Loucy (cell line): ENCODE data around the gene SMTN.

Experiments
- H2AFZ ChIP-seq: fragments of 200-600 bp; sonication (generic); 2 replicates; pipeline ENCODE4 v1.6.0; 2016; ENCODE audit warnings: antibody characterized with exemption, mild to moderate bottlenecking, low read length, moderate library complexity
- H3F3A ChIP-seq: fragments of 200-600 bp; 2 replicates; pipeline ENCODE4 v1.6.0; 2016; ENCODE audit warnings: antibody characterized with exemption, low read depth, mild to moderate bottlenecking
- H3K27me3 ChIP-seq: fragments of 200-600 bp; sonication (generic); 2 replicates; pipeline ENCODE4 v1.6.1; 2014; ENCODE audit warnings: low read length, mild to moderate bottlenecking; ENCODE audit not compliant: insufficient read depth, poor library complexity, severe bottlenecking
- H3K36me3 ChIP-seq: fragments of 200-600 bp; sonication (generic); 2 replicates; pipeline ENCODE4 v1.6.1; 2016; ENCODE audit warnings: low read length; ENCODE audit not compliant: insufficient read depth
- H3K4me1 ChIP-seq: fragments of 200-600 bp; sonication (generic); 2 replicates; pipeline ENCODE4 v1.5.1; 2014; ENCODE audit warnings: low read length, mild to moderate bottlenecking; ENCODE audit not compliant: insufficient read depth, poor library complexity, severe bottlenecking
- H3K4me2 ChIP-seq: fragments of 200-600 bp; sonication (generic); 2 replicates; pipeline ENCODE4 v1.6.0; 2014; ENCODE audit warnings: antibody characterized with exemption, low read length, low read depth, mild to moderate bottlenecking; ENCODE audit not compliant: poor library complexity, severe bottlenecking
- H3K4me3 ChIP-seq: fragments of 200-600 bp; sonication (generic); 2 replicates; pipeline ENCODE4 v1.5.1; 2014; ENCODE audit warnings: low read length, mild to moderate bottlenecking, mixed read lengths; ENCODE audit not compliant: poor library complexity, severe bottlenecking
- H3K79me2 ChIP-seq: fragments of 200-600 bp; sonication (generic); 2 replicates; pipeline ENCODE4 v1.6.1; 2014; ENCODE audit warnings: low read length; ENCODE audit not compliant: insufficient read depth
- H3K9ac ChIP-seq: fragments of 200-600 bp; sonication (generic); 2 replicates; pipeline ENCODE4 v1.6.0; 2014; ENCODE audit warnings: mild to moderate bottlenecking, low read depth, low read length, moderate library complexity; ENCODE audit not compliant: poor library complexity, severe bottlenecking
- H3K9me2 ChIP-seq: fragments of 200-600 bp; sonication (generic); replicated peaks from 2 replicates; pipeline ENCODE4 v1.6.1; 2016; ENCODE audit warnings: low read depth, low read length, mixed read lengths
- H3K9me3 ChIP-seq: fragments of 200-600 bp; sonication (generic); 2 replicates; pipeline ENCODE4 v1.6.1; 2014; ENCODE audit warnings: mild to moderate bottlenecking, antibody characterized with exemption, low read length, low read depth; ENCODE audit not compliant: insufficient read depth
- H4K20me1 ChIP-seq: fragments of 200-600 bp; sonication (generic); 2 replicates; pipeline ENCODE4 v1.6.0; 2014; ENCODE audit warnings: antibody characterized with exemption, low read length, mild to moderate bottlenecking; ENCODE audit not compliant: insufficient read depth, poor library complexity, severe bottlenecking
- EZH2phosphoT487 ChIP-seq: fragments of 200-600 bp; IDR thresholded peaks from 2 replicates; pipeline ENCODE4 v1.6.1; 2018; ENCODE audit warnings: antibody characterized with exemption, mild to moderate bottlenecking, moderate library complexity, borderline replicate concordance
- TF ChIP-seq, protein P1 (sequence below): fragments of 200-600 bp; sonication (generic); conservative IDR thresholded peaks from 2 replicates; pipeline ENCODE4 v1.5.1; 2014; ENCODE audit warnings: mild to moderate bottlenecking, antibody characterized with exemption, low read length

The SMTN gene

DNA sequence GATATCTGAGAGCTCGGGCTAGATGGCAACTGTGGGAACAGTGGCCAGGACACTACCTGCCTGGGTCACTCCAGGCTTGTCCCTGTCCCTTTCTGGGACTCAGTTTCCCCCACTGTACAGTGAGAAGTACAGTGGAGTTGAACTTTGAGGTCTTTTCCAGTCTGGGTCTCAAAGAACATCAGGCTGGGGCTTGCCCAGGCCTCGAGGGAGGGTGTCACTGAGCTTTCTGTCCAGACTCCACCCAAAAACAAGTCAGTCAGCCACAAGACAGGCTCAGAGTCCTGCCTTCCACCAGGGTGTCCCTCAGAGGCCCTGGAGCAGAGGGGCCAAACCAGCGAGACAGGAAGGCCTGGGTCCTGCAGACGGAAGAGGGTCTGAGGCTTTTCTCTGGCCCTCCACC is 61.2 kb downstream of the SMTN start:
- no peaks in the 10 kb centered on the region for H3K4me1 ChIP-seq
- no peak overlapping the region for H3K9ac ChIP-seq
- no peaks in the 10 kb centered on the region for H3K9me3 ChIP-seq
- H4K20me1 ChIP-seq: no peaks in the 10 kb centered on the region
- H3F3A ChIP-seq: no peaks in the 10 kb centered on the region
- no peaks in the 10 kb centered on the region for H3K9me2 ChIP-seq
- no peak overlapping the region for H3K4me3 ChIP-seq
- no peak overlapping the region for H3K4me2 ChIP-seq
- H3K27me3 ChIP-seq: no peaks in the 10 kb centered on the region
- H3K79me2 ChIP-seq: no peaks in the 10 kb centered on the region
- no peaks in the 10 kb centered on the region for H3K36me3 ChIP-seq
- no peak overlapping the region for H2AFZ ChIP-seq
- TF ChIP-seq, protein P1, sequence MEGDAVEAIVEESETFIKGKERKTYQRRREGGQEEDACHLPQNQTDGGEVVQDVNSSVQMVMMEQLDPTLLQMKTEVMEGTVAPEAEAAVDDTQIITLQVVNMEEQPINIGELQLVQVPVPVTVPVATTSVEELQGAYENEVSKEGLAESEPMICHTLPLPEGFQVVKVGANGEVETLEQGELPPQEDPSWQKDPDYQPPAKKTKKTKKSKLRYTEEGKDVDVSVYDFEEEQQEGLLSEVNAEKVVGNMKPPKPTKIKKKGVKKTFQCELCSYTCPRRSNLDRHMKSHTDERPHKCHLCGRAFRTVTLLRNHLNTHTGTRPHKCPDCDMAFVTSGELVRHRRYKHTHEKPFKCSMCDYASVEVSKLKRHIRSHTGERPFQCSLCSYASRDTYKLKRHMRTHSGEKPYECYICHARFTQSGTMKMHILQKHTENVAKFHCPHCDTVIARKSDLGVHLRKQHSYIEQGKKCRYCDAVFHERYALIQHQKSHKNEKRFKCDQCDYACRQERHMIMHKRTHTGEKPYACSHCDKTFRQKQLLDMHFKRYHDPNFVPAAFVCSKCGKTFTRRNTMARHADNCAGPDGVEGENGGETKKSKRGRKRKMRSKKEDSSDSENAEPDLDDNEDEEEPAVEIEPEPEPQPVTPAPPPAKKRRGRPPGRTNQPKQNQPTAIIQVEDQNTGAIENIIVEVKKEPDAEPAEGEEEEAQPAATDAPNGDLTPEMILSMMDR: no peak
- no peak for TF ChIP-seq EZH2phosphoT487

DNA sequence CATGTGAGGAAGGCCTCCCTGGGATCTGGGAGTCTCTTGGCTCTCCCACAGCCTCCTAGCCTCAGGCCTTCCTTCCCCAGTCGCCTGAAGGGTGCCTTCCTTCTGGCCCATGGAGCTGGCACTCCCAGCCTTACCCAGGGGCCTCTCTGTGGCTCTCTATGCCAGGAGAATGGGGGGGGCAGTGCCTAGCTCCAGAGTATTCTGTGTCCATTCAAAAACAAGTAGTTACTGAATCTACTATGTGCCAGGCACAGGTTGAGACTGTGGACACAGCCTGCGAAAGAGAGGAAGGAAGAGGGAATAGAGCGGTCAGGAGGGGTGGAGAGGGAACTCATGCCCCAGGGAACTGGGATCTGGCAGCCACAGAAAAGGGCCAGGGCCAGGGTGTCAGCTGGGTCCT is 61.9 kb downstream of the SMTN start:
- Histone ChIP-seq H3K27me3 (no peaks in the 10 kb centered on the region), H3K9ac (no peak overlapping the region), H3K4me2 (no peak overlapping the region), H3K9me3 (no peaks in the 10 kb centered on the region), H3K79me2 (no peaks in the 10 kb centered on the region), H2AFZ (no peak overlapping the region), H3K9me2 (no peaks in the 10 kb centered on the region), H3F3A (no peaks in the 10 kb centered on the region), H3K4me3 (no peak overlapping the region), H4K20me1 (no peaks in the 10 kb centered on the region), H3K4me1 (no peaks in the 10 kb centered on the region), H3K36me3 (no peaks in the 10 kb centered on the region)
- TF ChIP-seq EZH2phosphoT487: no peak
- TF ChIP-seq, protein P1: no peak

DNA sequence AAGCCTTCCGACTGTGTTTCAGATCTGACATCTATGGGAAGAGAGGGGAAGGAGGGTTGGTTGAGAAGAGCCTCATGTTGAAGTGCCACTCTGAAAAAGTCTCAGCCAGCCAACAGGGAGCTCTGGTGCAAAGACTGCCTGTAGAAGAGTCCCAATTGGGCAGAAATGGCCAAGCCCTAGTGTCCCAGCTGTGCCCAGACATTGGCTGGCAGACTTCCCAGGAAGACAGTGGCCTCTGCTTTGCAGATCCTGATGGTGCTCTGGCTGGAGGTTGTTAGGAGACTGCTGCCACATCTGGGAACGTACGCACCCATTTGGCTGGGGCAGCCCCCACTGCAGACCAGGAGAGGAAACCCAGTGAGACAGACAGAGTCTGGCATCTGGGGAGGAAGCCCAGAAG is 62.4 kb downstream of the SMTN start:
- H3K4me1 ChIP-seq: no peaks in the 10 kb centered on the region
- no peaks in the 10 kb centered on the region for H3K9me2 ChIP-seq
- no peak overlapping the region for H2AFZ ChIP-seq
- H3K9me3 ChIP-seq: no peaks in the 10 kb centered on the region
- H3K79me2 ChIP-seq: no peaks in the 10 kb centered on the region
- H3K9ac ChIP-seq: no peak overlapping the region
- no peaks in the 10 kb centered on the region for H3F3A ChIP-seq
- no peak overlapping the region for H3K4me3 ChIP-seq
- TF ChIP-seq, protein P1: no peak
- TF ChIP-seq EZH2phosphoT487: no peak
- H3K27me3 ChIP-seq: no peaks in the 10 kb centered on the region
- H4K20me1 ChIP-seq: no peaks in the 10 kb centered on the region
- H3K4me2 ChIP-seq: no peak overlapping the region
- H3K36me3 ChIP-seq: no peaks in the 10 kb centered on the region
